ENCODE data around the gene C1orf174. TPM values are rescaled to one million over a fixed set of nuclear protein-coding genes. Genes with fewer than 3 reads are reported as not detected.

The C1orf174 gene
- total RNA-seq, 1 donor from 2014 or later, result 26.4 TPM

Other genes with a start within 250 kb of the C1orf174 start
- 0.17 TPM for gene TP73, start 247.8 kb downstream of the C1orf174 start, total RNA-seq
- gene CCDC27, start 147.8 kb downstream of the C1orf174 start, total RNA-seq, result not detected
- gene SMIM1, start 127.5 kb downstream of the C1orf174 start, total RNA-seq, result 5.9 TPM
- 43.2 TPM for gene LRRC47, start 103.8 kb downstream of the C1orf174 start, total RNA-seq
- 64.1 TPM for gene CEP104, start 43.1 kb downstream of the C1orf174 start, total RNA-seq
- gene DFFB, start 42.8 kb downstream of the C1orf174 start, total RNA-seq, result 9.8 TPM